NCI-H2081 (cell line): ENCODE measurements around the gene ZSCAN20.

Experiments used
- DNase-seq, 2 experiments: peaks; one replicate each; lab custom pipeline; 2025; lab: John Stamatoyannopoulos, UW

Gene ZSCAN20

GRCh38 chr1:33472269-33472980 lies at the start of gene ZSCAN20:
TSS of gene ZSCAN20 (plus strand) at chr1:33472645. CDS start at chr1:33479289, 6,644 bp downstream.
- peak; percentile 99 for DNase-seq

- peak in 1 of 2 experiments; percentile 20 for DNase-seq
Observed at GRCh38 chr1:33424205-33424604, 48.2 kb upstream of the ZSCAN20 start.

- no peak for DNase-seq
Observed at GRCh38 chr1:33424610-33425009, 47.8 kb upstream of the ZSCAN20 start.

- no peak for DNase-seq
Observed at GRCh38 chr1:33425900-33426299, 46.5 kb upstream of the ZSCAN20 start.

DNA sequence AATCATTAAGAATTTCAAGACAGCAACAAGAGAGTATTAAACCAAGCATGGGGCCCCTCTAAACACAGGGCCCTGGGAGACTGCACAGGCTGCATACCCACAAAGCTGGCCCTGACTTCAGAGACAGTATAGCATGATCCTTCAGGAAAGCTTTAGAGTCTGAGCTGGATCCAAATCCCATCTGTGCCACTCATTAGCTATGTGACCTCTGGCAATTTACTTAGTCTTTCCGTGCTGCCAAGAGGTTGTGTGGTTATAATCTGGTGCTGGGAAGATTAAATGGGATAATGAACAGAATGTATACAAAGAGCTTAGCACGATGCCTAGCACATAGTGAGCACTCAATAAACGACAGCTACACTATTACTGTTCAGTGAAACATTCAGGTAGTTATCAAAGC lies 45.5 kb upstream of the ZSCAN20 start:
- DNase-seq, result peak; percentile 28 to 78

- peak in 1 of 2 experiments; percentile 70 for DNase-seq
Observed at GRCh38 chr1:33428661-33429060, 43.8 kb upstream of the ZSCAN20 start.

GRCh38 chr1:33429332-33429731 lies 43.1 kb upstream of the ZSCAN20 start:
- peak in 1 of 2 experiments; percentile 54 for DNase-seq

DNA sequence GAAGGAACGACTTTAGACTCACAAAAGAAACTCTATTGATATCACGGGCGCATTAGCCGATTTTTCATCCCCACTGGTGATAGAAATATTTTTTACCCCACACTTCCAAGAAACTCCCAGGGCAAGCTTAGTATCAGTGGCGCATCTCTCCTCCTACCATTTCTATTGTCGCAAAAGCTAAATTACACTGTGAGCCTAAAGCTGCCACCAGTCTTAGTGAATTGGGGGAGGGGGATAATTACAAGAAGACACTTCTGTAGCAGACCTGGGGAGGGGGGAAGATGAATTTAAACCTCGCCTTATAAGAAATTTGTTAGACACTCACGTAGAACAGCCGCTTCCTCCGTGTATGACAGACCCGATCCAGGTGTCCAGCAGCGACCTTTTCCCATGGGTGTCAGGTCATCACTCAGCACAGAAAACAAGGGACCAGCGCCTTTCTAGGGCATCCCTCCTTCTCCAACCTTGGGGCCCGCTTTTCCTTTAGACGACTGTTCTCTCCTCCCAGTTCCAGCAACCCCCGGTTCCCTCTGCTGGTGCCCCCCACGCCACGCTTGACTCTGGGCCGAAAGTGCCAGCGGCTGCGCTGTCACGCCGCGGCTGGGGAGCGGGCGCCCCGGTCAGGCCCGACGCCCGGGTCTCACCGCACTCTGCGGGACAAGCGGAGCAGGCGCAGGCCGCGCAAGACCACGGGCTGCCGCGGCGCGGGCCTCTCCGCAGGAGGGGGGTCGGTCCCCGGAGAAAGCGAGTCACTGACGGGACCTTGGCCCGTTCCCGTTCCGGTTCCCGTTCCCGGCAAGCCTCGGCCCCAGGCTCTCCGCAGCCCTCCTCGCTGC lies 42.4 kb upstream of the ZSCAN20 start:
- peak in 1 of 2 experiments; percentile 54 for DNase-seq

DNA sequence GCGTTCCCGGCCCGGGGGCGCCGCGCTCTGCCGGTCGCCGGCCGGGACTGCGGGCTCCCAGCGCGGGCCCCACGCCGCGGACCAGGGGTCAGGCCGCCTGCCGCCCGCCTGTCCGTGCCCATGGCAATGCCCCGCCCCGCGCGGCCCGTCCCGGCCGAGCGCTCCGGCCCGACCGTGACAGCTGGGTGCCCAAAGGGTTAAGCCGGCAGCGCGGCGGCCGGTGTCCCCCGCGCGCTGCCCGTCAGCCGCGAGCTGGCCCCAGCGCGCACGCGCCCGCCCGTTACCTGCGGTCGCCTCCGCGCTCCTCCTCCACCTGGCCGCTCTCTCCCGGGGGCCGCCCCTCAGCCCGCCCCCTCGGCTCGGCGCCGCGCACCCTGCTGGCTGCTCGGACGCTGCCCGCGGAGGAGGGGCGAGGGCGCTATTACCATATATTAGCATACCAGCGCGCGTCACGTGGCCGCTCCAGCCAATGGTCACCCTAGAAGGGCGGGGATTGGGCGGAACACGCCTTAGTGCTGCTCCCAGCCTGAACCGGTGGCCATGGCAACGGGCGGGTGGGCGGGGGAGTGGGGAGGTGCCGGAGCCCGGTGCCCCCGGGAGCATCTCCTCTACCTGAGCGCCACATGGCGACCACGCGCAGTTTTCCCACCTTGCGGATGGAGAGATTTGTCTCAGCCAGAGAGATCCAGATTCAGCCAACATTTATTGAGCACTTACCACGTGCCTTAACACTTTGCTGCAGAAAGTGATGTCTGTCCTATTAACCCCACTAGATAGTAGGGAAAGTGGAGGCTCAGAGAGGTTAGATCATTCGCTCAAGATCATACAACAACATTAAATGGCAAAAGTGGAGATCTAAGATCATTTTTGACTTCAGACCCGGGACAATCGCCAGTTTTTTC lies 41.5 kb upstream of the ZSCAN20 start, which contains the start of gene PHC2:
TSS of gene PHC2 (minus strand) at position 404 of the 902 bp plus-strand sequence. CDS start 55,556 bp downstream, outside the sequence.
- peak; percentile 99 to 100 for DNase-seq

GRCh38 chr1:33433509-33434362 lies 38.7 kb upstream of the ZSCAN20 start:
- no peak for DNase-seq

- DNase-seq, result no peak
Observed at GRCh38 chr1:33434363-33434750, 38.1 kb upstream of the ZSCAN20 start.

- no peak for DNase-seq
Observed at GRCh38 chr1:33435096-33435820, 37.2 kb upstream of the ZSCAN20 start.

DNA sequence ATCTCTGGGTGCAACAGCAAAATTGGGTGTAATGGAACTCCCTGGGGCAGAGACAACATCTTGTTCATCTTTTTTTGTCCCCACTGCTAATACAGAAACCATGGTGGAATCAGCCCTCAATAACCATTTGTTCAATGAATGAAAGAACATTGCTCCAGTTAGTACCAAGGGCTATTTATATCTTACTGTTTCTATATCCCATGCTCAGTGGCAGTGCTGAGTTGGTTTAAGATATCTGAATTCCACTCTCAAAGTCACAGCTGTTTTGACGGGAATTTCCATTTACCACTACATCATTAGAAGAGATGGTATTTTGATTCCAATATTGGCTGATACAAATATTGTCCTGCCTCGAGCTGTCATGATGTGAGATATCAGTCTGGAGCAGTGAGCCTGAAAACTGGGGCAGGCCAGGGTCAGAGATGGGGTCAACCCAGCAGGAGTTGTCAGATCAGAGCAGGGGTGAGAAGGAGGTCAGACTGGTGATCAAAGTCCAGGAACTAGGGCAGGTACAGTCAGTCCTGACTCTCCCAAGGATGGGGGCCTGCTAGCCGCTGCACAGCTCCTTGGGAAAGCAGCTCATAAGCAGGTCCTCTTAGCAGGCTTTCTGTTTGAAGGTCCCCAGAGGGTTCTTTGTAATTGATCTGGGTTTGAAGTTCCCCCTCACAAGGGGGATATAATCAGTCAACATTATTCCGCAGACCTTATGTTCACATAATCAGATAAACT lies 35.7 kb upstream of the ZSCAN20 start:
- DNase-seq, result no peak

- DNase-seq, result no peak
Observed at GRCh38 chr1:33438364-33439160, 33.9 kb upstream of the ZSCAN20 start.

DNA sequence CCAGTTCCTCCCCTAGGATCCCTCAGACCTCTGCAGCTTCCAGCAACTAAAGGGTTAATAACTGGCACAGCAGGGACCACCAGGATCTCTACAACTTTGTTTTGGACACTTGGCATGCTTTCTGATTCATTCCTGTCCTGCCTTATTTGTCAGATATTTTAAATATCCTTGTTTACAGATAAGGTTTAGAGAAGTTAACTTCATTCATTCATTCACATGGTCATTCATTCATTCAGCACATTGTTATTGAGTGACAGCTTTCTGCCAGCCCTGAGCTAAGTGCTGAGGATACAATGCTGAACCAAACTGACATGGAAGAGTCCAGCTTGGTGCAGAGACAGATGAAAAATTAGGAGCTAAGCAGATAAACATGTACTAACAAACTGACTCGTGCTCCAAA lies 32.8 kb upstream of the ZSCAN20 start:
- no peak for DNase-seq

- no peak for DNase-seq
Observed at GRCh38 chr1:33441088-33441745, 31.2 kb upstream of the ZSCAN20 start.

DNA sequence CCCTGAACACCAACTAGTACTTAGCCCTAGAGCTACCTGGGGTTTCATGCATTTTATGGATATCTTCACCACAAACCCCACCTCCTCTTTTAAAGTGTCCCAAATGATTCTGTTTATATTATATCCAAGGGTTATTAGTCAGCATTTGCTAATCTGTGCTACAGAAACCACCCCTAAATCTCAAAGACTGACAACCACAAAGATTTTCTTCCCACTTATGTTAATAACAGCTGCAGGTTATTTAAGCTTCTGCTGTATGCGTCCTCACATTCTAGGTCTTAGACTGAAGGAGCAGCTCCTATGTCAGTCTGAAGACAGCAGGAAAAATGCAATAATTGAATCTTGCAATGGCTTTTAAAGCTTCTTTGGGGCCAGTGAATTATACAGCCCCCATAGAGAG lies 30.3 kb upstream of the ZSCAN20 start:
- no peak for DNase-seq

GRCh38 chr1:33443080-33443704 lies 29.3 kb upstream of the ZSCAN20 start:
- DNase-seq, result no peak
